Activated B cell treated with CpG ODN at 0.5 μM for 24 hours (primary cell): Measurements from ENCODE around the gene C1orf115. TPM values are rescaled to one million over a fixed set of nuclear protein-coding genes. Genes with fewer than 3 reads are reported as not detected.

Source experiments
- ATAC-seq: fragments of 200-7000 bp; cut with Tn5 transposase; one replicate; pipeline ENCODE4 v1.10.0; 2021; ENCODE audit warnings: low read depth, mild to moderate bottlenecking, moderate library complexity
- CTCF ChIA-PET: fragments of 350-600 bp; sonication (Branson Sonifier 250); formaldehyde crosslinking; loops from one replicate; lab custom pipeline; 2021; ENCODE audit warnings: antibody characterized with exemption; lab: Charles Lee
- POLR2A ChIA-PET: fragments of 350-600 bp; sonication (Branson Sonifier 250); formaldehyde crosslinking; loops from one replicate; lab custom pipeline; 2021; ENCODE audit warnings: antibody characterized with exemption; lab: Charles Lee
- DNase-seq: peaks from one replicate; pipeline ENCODE4 v3.0.0; 2022
- H3K27ac Mint-ChIP-seq: one replicate; pipeline ENCODE4 v1.8.0; 2020; ENCODE audit warnings: mixed read lengths
- H3K27me3 Mint-ChIP-seq: one replicate; pipeline ENCODE4 v1.8.0; 2021; ENCODE audit warnings: mixed read lengths
- H3K36me3 Mint-ChIP-seq: one replicate; pipeline ENCODE4 v1.8.0; 2021; ENCODE audit warnings: low read depth, mixed read lengths
- H3K4me1 Mint-ChIP-seq: one replicate; pipeline ENCODE4 v1.8.0; 2021; ENCODE audit warnings: mixed read lengths
- H3K4me3 Mint-ChIP-seq: one replicate; pipeline ENCODE4 v1.8.0; 2020; ENCODE audit warnings: mild to moderate bottlenecking, mixed read lengths
- H3K9me3 Mint-ChIP-seq: one replicate; pipeline ENCODE4 v1.8.0; 2020; ENCODE audit warnings: mixed read lengths
- intact Hi-C: fragments of 100-400 bp; cut with micrococcal nuclease; formaldehyde crosslinking; loops from one replicate; pipeline ENCODE4 v1.15.1; 2024
- total RNA-seq: library from RNA; stranded (reverse); gene quantifications from 2 replicates; pipeline ENCODE4 v1.2.3, GENCODE V29; 2022
- TF ChIP-seq, protein P1 (sequence below): fragments of 200-600 bp; IDR thresholded peaks from one replicate; pipeline ENCODE4 v1.8.0; 2022; ENCODE audit warnings: antibody characterized with exemption, mild to moderate bottlenecking

Gene C1orf115
- total RNA-seq, 1 donor from 2014 or later: 19.6 TPM

DNA sequence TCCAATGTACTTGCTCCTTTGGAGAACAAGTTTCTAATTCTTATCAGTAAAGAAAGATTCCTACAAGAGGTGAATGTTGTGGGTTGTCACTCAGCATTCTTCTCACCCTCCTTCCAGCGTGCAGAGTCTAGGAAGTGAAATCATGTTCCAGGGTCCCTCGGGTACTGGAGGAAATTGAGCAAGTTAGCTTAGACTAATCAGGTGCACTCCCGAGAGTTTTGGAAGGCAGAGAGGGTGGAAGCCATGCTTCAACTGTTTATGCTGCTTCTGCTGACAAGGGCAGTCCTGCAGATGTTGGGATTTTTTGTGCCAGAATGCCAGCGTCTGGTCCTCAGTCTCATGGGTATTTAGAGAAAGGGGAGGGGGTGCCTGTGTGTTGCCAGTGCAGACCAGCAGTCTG is 5.3 kb upstream of the C1orf115 start:
- H3K27me3 Mint-ChIP-seq: peaks cover 3% of the 10 kb centered on the region
- no peak overlapping the region for H3K4me3 Mint-ChIP-seq
- TF ChIP-seq, protein P1, sequence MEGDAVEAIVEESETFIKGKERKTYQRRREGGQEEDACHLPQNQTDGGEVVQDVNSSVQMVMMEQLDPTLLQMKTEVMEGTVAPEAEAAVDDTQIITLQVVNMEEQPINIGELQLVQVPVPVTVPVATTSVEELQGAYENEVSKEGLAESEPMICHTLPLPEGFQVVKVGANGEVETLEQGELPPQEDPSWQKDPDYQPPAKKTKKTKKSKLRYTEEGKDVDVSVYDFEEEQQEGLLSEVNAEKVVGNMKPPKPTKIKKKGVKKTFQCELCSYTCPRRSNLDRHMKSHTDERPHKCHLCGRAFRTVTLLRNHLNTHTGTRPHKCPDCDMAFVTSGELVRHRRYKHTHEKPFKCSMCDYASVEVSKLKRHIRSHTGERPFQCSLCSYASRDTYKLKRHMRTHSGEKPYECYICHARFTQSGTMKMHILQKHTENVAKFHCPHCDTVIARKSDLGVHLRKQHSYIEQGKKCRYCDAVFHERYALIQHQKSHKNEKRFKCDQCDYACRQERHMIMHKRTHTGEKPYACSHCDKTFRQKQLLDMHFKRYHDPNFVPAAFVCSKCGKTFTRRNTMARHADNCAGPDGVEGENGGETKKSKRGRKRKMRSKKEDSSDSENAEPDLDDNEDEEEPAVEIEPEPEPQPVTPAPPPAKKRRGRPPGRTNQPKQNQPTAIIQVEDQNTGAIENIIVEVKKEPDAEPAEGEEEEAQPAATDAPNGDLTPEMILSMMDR: no peak
- ChIA-PET POLR2A (interaction anchor here (1.1 kb wide), 1 partner anchor 86 kb away, joined by 3 read pairs; no protein-coding TSS in a partner anchor), CTCF (interaction anchor here (1.2 to 3.4 kb wide), 2 partner anchors 48 to 92 kb away, joined by 4 to 20 read pairs; no protein-coding TSS in a partner anchor)
- no peaks in the 10 kb centered on the region for H3K36me3 Mint-ChIP-seq
- ATAC-seq: no peak
- H3K9me3 Mint-ChIP-seq: no peaks in the 10 kb centered on the region
- H3K4me1 Mint-ChIP-seq: peaks cover 6% of the 10 kb centered on the region
- H3K27ac Mint-ChIP-seq: no peak overlapping the region
- DNase-seq: no peak
- intact Hi-C loops: no loop called here

DNA sequence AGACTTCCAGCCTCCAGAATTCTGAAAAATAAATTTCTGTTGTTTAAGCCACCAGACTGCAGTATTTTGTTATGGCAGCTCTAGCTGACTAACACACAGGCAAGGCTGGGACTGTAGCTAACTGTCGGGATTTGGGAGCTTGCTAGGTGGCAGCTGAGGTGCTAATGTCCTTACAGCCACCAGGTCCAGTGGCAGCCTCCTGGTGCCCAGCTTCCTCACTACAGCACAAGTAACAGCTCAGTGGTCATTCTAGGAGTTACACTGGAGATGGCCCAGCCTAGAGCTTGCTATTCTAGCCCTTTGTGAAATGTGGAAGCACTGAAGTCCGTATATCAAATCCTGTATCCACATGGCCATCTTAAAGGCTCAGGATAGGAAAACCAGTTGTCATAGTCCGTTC is 4.3 kb upstream of the C1orf115 start:
- DNase-seq (no peak), ATAC-seq (no peak)
- Mint-ChIP-seq H3K36me3 (peaks cover 2% of the 10 kb centered on the region), H3K27ac (no peak overlapping the region), H3K4me1 (peaks cover 8% of the 10 kb centered on the region), H3K27me3 (peaks cover 4% of the 10 kb centered on the region), H3K4me3 (no peak overlapping the region), H3K9me3 (no peaks in the 10 kb centered on the region)
- TF ChIP-seq, protein P1: no peak
- POLR2A ChIA-PET: interaction anchor here (1.1 kb wide), 1 partner anchor 85 kb away, joined by 3 read pairs; no protein-coding TSS in a partner anchor
- intact Hi-C loops: no loop called here
- CTCF ChIA-PET: interaction anchor here (3.4 kb wide), 1 partner anchor 47 kb away, joined by 20 read pairs; no protein-coding TSS in a partner anchor

DNA sequence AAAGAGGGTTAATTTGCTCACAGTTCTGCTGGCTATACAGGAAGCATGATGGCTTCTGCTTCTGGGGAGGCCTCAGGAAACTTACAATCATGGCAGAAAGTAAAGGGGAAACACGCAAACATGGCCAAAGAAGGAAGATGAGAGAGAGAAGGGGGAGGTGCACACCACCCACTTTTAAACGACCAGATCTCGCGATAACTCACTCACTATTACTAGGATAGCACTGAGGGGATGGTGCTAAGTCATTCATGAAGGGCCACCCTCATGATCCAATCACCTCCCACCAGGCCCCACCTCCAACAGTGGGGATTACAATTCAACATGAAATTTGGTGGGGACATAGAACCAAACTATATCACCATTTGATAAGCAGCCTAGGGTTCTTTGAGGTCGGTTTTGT is 2.4 kb upstream of the C1orf115 start:
- DNase-seq: no peak
- Mint-ChIP-seq H3K36me3 (peaks cover 2% of the 10 kb centered on the region), H3K27me3 (peaks cover 4% of the 10 kb centered on the region), H3K4me3 (no peak overlapping the region), H3K27ac (no peak overlapping the region), H3K4me1 (peaks cover 23% of the 10 kb centered on the region), H3K9me3 (no peaks in the 10 kb centered on the region)
- ATAC-seq: no peak
- ChIA-PET CTCF (no interaction called here), POLR2A (interaction anchor here (0.6 kb wide), 1 partner anchor 1578 kb away, joined by 3 read pairs; no protein-coding TSS in a partner anchor)
- intact Hi-C loops: no loop called here
- TF ChIP-seq, protein P1: no peak

DNA sequence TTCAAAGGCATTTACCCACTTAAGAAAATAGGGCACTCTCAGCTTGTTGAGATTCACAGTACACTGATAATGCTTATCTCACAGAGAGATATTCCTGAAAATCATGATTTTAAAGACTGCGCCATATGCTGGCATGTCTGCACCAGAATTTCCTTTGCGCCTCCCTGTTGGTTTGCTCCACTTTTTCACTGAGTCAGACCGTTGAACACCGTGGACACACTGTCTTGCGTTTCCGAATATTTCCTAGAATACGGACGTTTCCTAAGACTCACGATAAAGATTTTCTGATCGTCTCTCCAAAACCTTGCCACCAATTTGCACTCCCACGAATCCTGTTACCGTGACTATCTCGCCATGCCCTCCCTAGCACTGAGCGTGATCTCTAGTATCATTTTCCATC is 497 bp upstream of the C1orf115 start:
- DNase-seq (no peak), ATAC-seq (no peak)
- H3K36me3 Mint-ChIP-seq: peaks cover 4% of the 10 kb centered on the region
- ChIA-PET POLR2A (interaction anchor here (1.6 to 3.0 kb wide), 2 partner anchors 21 to 44 kb away, joined by 4 to 11 read pairs; no protein-coding TSS in a partner anchor), CTCF (interaction anchor here (0.8 to 6.0 kb wide), 5 partner anchors 10 to 471 kb away, joined by 3 to 39 read pairs (median 3); no protein-coding TSS in a partner anchor)
- H3K4me3 Mint-ChIP-seq: peak overlapping the region; percentile 92
- H3K27me3 Mint-ChIP-seq: peaks cover 5% of the 10 kb centered on the region
- H3K9me3 Mint-ChIP-seq: no peaks in the 10 kb centered on the region
- H3K4me1 Mint-ChIP-seq: peaks cover 26% of the 10 kb centered on the region
- intact Hi-C loops: loop anchor here (1.0 to 5.0 kb wide), 4 partner anchors 22 to 597 kb away; partner anchors contain the start of gene IARS2
- TF ChIP-seq, protein P1: no peak
- no peak overlapping the region for H3K27ac Mint-ChIP-seq

DNA sequence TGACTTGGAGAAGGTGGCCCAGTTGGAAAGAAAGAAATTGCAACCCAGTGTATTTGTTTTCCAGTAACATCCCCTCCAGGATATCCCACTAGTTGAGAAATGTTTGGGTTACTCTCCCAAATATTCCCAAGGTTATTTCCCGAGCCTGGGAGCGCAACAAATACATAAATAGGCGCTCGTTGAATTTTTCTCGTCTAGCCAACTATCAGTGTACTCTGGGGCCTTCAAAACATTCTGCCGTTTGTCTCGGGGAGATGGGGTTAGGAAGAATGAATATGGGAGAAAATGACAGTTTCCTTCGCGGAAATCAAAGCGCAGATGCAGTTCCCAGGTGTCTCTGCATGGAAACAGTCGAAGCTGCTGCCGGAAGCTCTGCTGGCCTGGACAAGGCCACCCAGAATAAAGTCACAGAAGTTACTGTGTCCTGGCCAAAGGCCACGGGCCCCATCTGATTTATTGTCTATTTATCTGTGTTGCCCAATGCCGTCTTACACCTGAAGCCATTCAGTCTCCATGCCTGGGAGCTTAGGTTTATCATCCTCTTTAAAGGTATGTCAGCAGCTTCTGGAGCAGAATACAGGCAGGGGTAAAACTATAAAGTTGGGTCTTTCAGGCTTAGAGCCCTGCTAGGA is 1.0 kb downstream of the C1orf115 start:
- DNase-seq (no peak), ATAC-seq (no peak)
- Mint-ChIP-seq H3K27me3 (peaks cover 5% of the 10 kb centered on the region), H3K4me1 (peaks cover 26% of the 10 kb centered on the region), H3K27ac (no peak overlapping the region), H3K36me3 (peaks cover 4% of the 10 kb centered on the region), H3K9me3 (no peaks in the 10 kb centered on the region), H3K4me3 (peak overlapping the region; percentile 92)
- intact Hi-C loops: loop anchor here (5.0 kb wide), 1 partner anchor 599 kb away; the partner anchor contains the start of gene IARS2
- ChIA-PET POLR2A (interaction anchor here (1.0 to 3.0 kb wide), 4 partner anchors 14 to 80 kb away, joined by 3 to 11 read pairs (median 4); no protein-coding TSS in a partner anchor), CTCF (interaction anchor here (0.6 to 6.0 kb wide), 7 partner anchors 11 to 86 kb away, joined by 3 to 39 read pairs (median 4); no protein-coding TSS in a partner anchor)
- TF ChIP-seq, protein P1: no peak
